ENCODE results near the gene IFNAR2. TPM values are rescaled to one million over a fixed set of nuclear protein-coding genes. Genes with fewer than 3 reads are reported as not detected.

The IFNAR2 gene
- total RNA-seq, 1 experiment from 2014 or later, result 36.1 TPM

- H3K27ac Mint-ChIP-seq (ENCODE audit: unreplicated experiment), result no peak overlapping the region
- DNase-seq, result no peak
- intact Hi-C loops (cut with micrococcal nuclease; ENCODE audit: unreplicated experiment), result no loop called here
These were observed 40.5 kb upstream of the IFNAR2 start for GRCh38 chr21:33189237-33189636.

GRCh38 chr21:33189824-33190223 lies 39.9 kb upstream of the IFNAR2 start:
- POLR2A ChIA-PET, result no interaction called here
- intact Hi-C loops (cut with micrococcal nuclease; ENCODE audit: unreplicated experiment), result no loop called here

More at GRCh38 chr21:33189237-33189636, 40.5 kb upstream of the IFNAR2 start:
- H3K27me3 ChIP-seq (replicated peaks; ENCODE audit: control insufficient read depth, insufficient read depth, low read length), result no peaks in the 10 kb centered on the region
- Mint-ChIP-seq H3K9me3 (ENCODE audit: unreplicated experiment) (peaks cover 19% of the 10 kb centered on the region), H3K4me1 (ENCODE audit: low read depth, unreplicated experiment) (no peaks in the 10 kb centered on the region), H3K27me3 (ENCODE audit: insufficient read depth, unreplicated experiment) (peaks cover 15% of the 10 kb centered on the region), H3K36me3 (ENCODE audit: insufficient read depth, unreplicated experiment) (no peaks in the 10 kb centered on the region), H3K4me3 (ENCODE audit: unreplicated experiment) (no peak overlapping the region)
- ChIA-PET CTCF (no interaction called here), POLR2A (no interaction called here)
- no peak for TF ChIP-seq CTCF (IDR thresholded peaks at IDR 0.05; ENCODE audit: insufficient read depth in 1 of 2, low read depth in 1 of 2, low read length in 1 of 2, severe bottlenecking in 1 of 2, unreplicated experiment in 1 of 2)
- no peak overlapping the region for H3K4me3 ChIP-seq (ENCODE audit: low read depth, low read length)
- H3K4me1 ChIP-seq, result no peaks in the 10 kb centered on the region
- BruUV-seq (replicated peaks), result no TSS peak
- no peaks in the 10 kb centered on the region for H3K36me3 ChIP-seq (ENCODE audit: control insufficient read depth, insufficient read depth, low read length)
- 0 out of 2 replicates have a peak, but pooled peaks cover 2% of the 10 kb centered on the region for H3K9me3 ChIP-seq

GRCh38 chr21:33196941-33197374 lies 32.8 kb upstream of the IFNAR2 start:
- ChIA-PET CTCF (interaction anchor here (0.6 to 2.9 kb wide), 16 partner anchors 11 to 1502 kb away, joined by 3 to 25 read pairs (median 4); partner anchors contain the start of gene IFNAR1), POLR2A (interaction anchor here (0.5 kb wide), 1 partner anchor 1668 kb away, joined by 4 read pairs; no protein-coding TSS in a partner anchor)
- Histone ChIP-seq H3K9me3 (no peaks in the 10 kb centered on the region), H3K4me1 (0 out of 2 replicates have a peak, but pooled peaks cover 2% of the 10 kb centered on the region), H3K4me3 (ENCODE audit: low read depth, low read length) (no peak overlapping the region), H3K27me3 (replicated peaks; ENCODE audit: control insufficient read depth, insufficient read depth, low read length) (no peaks in the 10 kb centered on the region), H3K36me3 (ENCODE audit: control insufficient read depth, insufficient read depth, low read length) (no peaks in the 10 kb centered on the region)
- Mint-ChIP-seq H3K36me3 (ENCODE audit: insufficient read depth, unreplicated experiment) (no peaks in the 10 kb centered on the region), H3K27me3 (ENCODE audit: insufficient read depth, unreplicated experiment) (no peaks in the 10 kb centered on the region), H3K4me1 (ENCODE audit: low read depth, unreplicated experiment) (peaks cover 4% of the 10 kb centered on the region), H3K4me3 (ENCODE audit: unreplicated experiment) (no peak overlapping the region), H3K27ac (ENCODE audit: unreplicated experiment) (no peak overlapping the region), H3K9me3 (ENCODE audit: unreplicated experiment) (peaks cover 9% of the 10 kb centered on the region)
- BruUV-seq (replicated peaks), result no TSS peak
- peak; percentile 64 to 72 for TF ChIP-seq CTCF (IDR thresholded peaks at IDR 0.05; ENCODE audit: insufficient read depth in 1 of 2, low read depth in 1 of 2, low read length in 1 of 2, severe bottlenecking in 1 of 2, unreplicated experiment in 1 of 2)
- intact Hi-C loops (cut with micrococcal nuclease; ENCODE audit: unreplicated experiment), result loop anchor here (1.0 to 2.0 kb wide), 2 partner anchors 64 to 257 kb away; no protein-coding TSS in a partner anchor
- peak; percentile 67 to 76 for DNase-seq

More at GRCh38 chr21:33189824-33190223, 39.9 kb upstream of the IFNAR2 start:
- Mint-ChIP-seq H3K4me1 (ENCODE audit: low read depth, unreplicated experiment) (no peaks in the 10 kb centered on the region), H3K4me3 (ENCODE audit: unreplicated experiment) (no peak overlapping the region), H3K36me3 (ENCODE audit: insufficient read depth, unreplicated experiment) (no peaks in the 10 kb centered on the region), H3K27ac (ENCODE audit: unreplicated experiment) (no peak overlapping the region), H3K9me3 (ENCODE audit: unreplicated experiment) (peaks cover 16% of the 10 kb centered on the region), H3K27me3 (ENCODE audit: insufficient read depth, unreplicated experiment) (peaks cover 15% of the 10 kb centered on the region)
- DNase-seq, result no peak
- CTCF ChIA-PET, result no interaction called here
- Histone ChIP-seq H3K36me3 (ENCODE audit: control insufficient read depth, insufficient read depth, low read length) (no peaks in the 10 kb centered on the region), H3K27me3 (replicated peaks; ENCODE audit: control insufficient read depth, insufficient read depth, low read length) (no peaks in the 10 kb centered on the region), H3K9me3 (0 out of 2 replicates have a peak, but pooled peaks cover 2% of the 10 kb centered on the region), H3K4me1 (no peaks in the 10 kb centered on the region), H3K4me3 (ENCODE audit: low read depth, low read length) (no peak overlapping the region)
- no peak for TF ChIP-seq CTCF (IDR thresholded peaks at IDR 0.05; ENCODE audit: insufficient read depth in 1 of 2, low read depth in 1 of 2, low read length in 1 of 2, severe bottlenecking in 1 of 2, unreplicated experiment in 1 of 2)
- no TSS peak for BruUV-seq (replicated peaks)

Measured in Caco-2 (cell line).